GM19328 (cell line): ENCODE data around the gene SORT1.
"Not testable (repeated sequence)": the region's sequence is repeated elsewhere in the genome, so short reads cannot be mapped to it uniquely, and the experiment has no call there.

Experiments used
- ATAC-seq: cut with Tn5 transposase; IDR thresholded peaks from one replicate; pipeline ENCODE4 v1.9.1; 2021; ENCODE audit warnings: mild to moderate bottlenecking, moderate library complexity; ENCODE audit not compliant: unreplicated experiment

SORT1 gene

DNA sequence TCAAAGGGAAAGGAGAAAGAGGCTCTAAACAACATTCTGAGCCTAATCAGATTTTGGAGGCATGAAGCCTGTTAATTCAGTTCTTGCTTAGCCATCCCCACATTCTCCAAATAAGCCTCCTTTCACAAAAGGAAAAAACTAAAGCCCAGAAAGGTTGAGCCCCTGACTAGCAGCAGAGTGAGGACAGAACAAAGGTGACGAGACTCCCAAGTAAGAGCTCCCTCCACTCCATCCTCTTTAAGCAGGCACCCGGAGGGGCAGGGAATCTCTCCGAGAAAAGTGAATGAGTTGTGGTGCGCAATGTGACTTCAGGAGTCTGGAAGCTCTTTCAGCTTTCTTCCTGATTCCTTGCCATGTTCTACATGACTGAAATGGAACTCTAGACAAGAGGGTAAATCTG lies 47.5 kb downstream of the SORT1 start:
- no peak for ATAC-seq

DNA sequence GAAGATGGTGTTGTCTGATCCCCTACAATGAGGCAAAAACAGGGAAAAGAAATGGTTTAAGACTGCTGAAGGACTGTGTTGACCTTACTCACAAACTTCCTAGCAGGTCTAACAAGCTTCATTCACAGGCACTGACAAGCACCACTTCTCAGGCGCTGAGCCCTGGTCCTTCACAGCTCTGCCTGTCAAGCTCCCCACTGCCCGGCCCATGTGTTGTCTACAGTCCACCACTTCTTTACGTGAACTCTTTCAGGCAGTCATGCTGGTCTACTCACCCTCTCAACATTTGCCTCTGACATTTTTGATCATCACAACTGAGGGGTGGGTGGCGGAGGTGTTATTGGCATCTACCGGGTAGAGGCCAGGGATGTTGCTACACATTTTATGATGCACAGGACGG lies 50.2 kb downstream of the SORT1 start:
- no peak for ATAC-seq

DNA sequence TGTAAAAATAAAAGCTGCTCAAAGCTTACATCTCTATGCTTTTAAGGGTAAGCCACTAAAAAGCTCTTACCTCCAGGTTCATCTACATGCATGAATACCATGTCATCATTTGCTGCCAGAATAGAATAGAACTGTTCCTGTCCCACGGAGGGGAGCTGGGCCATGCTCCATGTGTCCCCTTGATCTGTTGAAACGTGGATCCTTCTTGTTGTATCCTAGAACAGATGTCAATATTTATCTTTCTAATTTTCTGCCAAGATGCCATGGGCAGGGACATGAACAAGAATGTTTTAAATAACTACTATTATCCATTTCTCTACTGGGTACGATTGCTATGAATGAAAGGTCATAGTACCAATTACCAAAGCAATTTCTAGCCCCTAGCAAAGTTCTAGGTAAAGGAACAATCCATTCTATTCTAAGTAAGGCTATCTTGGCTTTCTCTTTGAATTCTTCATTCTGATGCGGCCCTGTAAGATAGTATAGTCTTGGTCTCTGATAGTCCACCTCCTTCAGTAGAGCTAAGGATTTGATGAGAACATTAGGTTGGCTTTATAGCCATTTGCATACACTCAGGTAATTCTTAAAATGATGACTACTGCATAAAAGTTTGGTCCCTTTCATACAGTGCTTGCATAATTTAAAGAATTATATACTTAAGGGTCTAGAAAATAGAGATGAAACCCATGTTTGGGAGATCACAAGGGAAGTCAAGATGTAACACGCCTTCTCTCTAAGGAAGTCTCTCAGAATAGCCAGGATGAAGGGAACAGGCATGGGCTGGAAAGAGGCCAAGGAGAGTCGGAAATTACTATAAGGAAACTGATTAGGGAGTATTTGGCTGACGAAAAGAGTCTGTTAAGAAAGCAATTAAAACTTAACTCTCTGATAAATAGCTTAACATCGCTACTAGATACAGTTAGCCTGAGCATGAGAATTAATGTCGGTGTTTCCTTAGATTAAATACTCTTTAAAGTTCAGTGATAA lies 55.5 kb downstream of the SORT1 start:
- no peak for ATAC-seq

DNA sequence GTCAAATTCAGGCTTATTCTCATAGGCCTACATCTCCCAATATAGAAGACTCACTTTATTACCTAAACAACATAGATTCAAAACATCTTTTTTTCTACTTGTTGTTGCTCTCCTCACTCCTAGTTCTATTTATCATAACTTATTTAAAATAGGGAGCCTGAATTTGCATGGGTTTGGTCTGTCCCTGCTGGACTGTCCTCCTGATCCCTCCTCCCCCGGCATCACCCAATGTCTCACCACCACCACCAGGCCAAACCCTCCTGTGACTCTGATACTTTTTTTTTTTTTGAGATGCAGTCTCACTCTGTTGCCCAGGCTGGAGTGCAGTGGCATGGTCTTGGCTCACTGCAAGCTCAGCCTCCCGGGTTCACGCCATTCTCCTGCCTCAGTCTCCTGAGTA lies 59.1 kb downstream of the SORT1 start:
- ATAC-seq = no peak

DNA sequence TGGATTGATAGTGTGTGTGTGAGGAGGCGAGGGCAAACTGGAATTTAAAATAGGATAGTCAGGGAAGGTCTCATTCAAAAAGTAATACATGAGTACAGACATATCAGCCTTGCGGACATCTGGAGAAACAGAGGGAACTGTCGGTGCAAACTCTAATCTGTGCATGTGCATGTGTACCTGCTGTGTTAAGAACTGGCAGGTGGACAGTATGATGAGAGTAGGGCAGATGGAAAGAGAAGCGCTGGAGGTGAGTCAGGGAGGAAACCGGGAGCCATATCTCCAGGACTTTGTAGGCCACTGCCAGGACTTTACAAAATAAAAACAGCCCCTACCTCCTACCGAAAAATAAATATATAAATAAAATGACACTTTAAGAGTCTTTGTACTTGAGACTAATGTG lies 59.6 kb downstream of the SORT1 start:
- ATAC-seq = no peak

DNA sequence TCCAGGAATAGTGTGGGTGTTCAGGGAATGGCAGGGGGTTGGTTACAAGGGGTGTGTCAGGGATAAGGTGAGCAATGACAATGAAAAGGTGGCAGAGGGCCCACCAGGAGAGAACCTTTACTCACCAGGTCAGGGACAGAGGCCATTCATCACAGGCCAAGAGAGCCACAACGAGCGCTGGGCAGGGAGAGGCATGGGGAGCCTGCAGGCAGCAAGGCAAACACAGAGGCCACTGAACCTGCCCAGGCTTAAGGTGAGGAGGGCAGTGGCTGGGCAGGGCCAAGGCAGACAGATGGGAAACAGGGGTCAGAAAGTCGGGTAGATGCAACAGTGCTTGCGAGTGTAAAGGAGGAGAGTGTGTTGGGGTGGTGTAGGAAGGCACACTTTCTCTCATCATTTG lies 62.6 kb downstream of the SORT1 start:
- ATAC-seq = no peak

DNA sequence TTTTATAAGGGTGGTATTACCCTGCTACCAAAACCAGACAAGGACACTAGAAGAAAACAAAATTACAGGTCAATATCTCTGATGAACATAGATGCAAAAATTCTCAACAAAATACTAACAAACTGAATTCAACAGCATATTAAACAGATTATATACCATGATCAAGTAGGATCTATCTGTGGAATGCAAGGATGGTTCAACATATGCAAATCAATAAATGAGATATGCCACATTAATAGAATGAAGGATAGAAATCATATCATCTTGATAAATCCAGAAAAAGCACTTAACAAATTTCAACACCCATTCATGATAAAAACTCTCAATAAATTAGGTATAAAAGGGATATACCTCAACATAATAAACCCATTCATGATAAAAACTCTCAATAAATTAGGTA lies 66.6 kb downstream of the SORT1 start:
- ATAC-seq = no peak

DNA sequence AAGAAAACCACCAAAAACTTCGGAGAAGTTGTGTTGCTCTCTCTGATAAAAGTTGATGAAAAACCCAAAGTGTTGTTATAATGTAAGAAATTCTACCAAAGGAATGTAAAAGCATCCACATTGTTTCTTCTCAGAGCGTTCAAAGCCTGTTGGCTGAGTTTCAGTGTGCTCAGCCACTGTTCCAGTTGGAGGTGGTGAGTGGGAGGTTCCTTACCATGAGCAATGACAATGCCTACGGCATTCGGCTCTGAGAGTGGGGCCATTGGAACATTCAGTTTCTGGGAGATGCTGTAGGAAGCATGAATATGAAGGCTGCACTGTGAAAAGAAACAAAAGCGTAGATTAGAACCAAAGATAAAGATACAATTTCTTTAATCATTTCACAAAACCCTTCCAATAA lies 70.4 kb downstream of the SORT1 start:
- no peak for ATAC-seq

DNA sequence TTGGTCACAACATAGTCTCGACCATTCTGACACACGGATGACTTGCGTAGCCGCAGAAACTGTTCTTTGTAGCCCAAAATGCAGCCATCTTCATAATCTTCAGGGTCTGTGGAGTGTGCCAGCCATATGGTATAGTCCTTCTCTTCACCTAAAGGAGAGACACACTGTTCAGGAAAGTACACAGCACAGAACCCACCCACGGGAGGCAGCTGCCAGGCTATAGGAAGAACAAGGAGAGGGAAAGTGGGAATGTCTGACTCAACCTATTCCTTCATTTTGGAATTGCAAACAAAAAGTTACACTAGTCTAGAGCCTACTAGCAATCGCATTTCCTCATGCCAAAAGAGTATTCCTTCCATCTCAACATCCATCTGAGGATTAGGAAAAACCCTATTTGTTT lies 74.7 kb downstream of the SORT1 start:
- no peak for ATAC-seq

DNA sequence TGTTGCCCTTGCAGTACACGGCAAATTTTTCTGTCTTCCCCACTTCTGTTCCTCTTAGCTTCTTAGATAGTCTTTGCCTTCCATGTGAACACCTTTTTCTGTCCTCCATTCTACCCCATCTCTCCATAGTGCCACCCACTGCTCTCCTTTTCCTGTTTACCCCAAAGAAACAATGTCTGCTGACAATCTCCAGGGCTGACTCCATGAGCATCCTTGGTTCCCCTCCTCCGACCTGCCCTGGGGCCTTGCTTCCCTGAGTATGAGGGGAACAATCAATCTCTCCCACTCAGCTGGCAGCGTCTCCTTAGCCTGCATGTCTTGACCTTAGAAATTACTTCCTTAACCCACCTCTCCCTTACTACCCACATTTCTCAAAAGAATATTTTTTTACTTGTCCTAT lies 78.6 kb downstream of the SORT1 start:
- ATAC-seq = no peak

DNA sequence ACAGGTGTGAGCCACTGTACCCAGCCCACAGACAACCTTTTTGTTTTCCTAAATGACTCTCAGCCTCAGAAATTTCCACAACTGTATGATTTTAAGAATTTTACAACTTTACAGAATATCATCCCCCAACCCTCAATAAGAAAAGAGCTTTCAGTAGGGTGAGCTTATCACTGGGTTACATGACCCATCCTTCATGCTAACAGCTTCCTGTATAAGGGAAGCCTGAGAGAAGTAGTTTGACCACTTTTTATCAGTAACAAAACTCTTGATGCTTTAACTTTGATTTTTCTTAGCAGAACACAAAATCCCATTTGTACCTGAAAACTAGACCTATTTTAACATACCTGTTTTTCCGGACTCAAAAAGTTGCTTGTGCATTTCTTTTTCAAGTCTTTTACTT lies 81.2 kb downstream of the SORT1 start:
- no peak for ATAC-seq

DNA sequence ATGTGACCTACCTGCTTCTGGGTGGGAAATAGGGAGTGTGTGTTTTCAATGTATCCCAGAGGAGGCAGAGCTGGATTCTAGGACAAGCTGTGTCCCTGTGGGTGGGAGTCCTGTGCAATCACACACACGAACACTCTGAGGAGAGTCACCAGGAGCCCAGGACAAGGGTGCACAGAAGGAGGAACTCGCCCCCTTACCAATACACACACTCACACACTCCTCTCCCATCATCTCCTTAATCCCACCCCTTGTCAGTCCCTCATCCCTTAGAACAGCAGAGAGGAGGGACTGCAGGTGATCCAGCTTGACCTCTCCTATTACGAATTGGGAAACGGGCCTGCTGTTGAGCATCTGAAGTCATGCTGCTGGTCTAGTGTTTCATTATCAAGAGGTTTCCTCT lies 82.4 kb downstream of the SORT1 start:
- no peak for ATAC-seq

DNA sequence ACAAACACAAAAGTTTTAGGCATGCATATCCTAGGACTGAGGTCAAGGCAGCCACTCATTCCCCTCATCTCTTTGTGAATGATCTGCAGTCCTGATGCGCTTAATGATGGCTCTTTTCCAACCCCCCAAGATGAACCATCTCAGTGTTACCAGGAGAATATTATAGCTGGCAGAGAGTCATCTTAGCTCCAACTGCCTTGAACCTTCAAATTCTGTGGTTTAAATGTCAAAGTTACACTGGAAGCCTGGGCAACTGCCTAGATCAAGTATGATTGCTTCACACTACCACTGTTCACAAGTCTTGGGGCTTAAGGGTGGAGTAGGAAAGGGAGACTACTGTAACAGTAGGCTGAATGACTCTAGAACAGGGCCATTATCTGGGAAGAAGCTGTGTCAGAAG lies 82.9 kb downstream of the SORT1 start:
- ATAC-seq = no peak

DNA sequence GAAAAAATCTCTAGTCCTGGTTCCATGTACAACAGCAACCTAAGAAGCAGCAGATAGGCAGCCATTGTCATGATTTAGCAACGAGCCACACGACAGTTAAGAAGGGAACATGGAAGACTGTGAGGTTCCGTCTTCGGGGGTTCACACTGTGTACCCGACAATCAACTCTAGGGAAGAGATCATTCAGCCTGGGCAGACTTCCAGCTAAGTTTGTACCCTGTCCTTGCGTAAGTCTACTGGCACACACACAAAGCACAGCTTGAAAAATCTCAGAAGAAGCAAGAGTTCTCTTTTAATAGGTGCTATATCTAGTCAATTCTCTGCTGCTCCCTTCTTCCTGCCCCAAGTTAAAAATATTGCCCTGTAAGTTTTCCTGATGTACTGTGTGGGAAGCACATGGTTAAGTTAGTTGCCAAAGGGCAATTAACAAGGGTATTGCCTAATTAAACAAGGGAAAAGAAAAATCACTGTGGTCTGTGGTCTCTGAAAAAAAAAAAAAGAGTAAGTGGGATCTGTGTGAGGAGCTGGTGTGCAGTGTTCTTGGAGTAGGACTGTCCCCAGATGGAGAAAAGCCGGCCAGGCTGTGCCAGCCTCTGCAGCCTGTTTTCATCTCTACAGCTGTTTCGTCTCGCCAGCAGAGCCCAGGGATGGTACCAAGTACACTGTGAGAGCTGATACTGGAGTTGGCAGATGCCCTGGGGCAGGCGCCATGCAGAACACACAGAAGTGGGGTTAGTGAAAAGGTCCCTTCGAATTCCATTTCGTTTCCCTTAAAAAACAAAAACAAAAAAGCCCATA lies 84.5 kb downstream of the SORT1 start:
- ATAC-seq = no peak

DNA sequence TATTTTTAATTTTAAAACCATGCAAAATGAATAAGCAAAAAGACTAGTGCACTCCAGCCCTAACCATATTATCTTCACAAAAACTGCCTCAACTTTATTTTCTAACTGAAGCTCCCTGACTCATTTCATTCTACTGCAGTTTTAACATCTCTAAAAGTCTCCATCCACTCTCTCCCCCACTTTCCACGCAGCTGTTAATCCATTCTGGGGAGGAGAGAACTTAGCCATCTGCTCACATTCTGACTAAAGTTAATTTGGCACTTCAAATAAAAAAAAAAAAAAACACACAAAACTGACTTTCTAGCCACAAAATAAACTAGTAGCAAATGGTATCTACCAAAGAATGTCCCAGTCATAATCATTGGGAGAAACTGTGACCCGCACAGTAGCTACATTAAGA lies 85.5 kb downstream of the SORT1 start:
- ATAC-seq = no peak

DNA sequence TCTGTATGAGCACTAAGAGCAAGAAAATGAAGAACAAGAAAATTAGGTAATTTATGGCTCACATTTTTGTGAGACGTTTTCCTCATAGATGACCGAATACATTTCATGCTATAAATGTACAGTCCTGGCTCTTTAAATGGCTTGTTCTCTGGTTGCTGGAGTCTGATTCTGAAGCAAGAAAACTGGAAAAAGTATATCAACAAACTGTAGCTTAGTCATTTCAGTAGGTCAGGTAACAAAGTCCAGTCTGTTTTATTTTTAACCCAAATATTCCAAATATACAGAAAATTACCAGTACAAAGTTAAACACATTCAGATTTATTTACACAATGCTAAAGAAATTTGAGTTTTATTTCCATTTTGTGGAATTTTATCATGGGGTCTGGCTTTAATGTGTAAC lies 88.4 kb downstream of the SORT1 start:
- ATAC-seq = no peak

DNA sequence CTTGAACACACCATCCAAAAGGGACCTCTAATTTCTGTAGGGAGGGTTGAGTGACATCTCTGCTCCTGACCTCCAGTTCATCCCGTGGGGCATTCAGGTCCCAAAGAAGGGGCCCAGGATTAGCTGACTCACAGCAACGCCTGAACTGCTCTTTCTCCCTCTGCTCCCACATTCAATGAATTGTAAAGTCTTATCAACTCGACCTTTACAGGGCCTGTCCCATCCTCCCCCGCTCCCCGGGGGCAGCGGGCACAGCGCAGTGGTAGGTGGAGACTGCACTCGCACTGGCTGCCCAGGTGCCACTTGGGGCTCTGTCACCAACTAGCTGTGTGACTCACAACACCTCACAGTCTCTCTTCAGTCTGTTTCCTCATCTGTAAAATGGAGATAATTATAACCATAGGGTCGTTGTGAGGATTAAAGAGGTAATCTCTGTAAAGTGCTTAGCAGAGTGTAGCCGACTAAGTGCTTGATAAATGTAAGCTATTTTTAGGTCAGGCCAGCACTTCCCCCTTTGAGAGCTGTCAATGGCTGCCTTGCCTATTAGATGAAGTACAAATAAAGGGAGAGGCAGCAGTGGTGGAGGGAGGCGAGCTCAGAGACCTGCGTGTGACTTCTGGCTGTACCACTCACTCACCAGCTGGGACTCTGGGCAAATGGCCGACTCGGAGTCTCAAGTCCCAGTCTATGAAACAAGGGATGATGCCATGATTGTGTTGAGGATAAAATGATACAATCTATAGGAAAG lies 90.3 kb downstream of the SORT1 start:
- no peak for ATAC-seq

DNA sequence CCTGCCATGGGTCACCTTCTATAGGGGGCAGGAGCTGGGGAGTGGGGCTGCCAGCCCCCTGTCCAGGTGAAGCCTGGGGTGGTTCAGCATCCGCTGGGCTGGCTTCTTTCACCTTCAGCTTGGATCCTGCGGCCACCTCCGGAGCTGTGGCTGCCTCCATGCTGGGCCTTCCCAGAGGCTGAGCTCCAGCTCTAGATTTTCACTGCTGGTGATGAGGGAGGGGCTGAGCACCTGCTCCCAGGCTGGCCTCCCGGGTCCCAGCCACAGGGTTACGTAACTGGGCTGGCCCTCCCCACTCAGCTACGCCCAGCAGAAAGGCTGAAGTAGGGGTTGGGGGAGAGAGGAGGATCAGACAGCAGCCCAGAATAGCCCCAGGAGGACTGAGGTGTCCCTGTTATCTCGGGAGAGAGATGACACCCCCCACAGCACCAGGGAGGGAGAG lies 90.9 kb downstream of the SORT1 start, which contains the start of gene MYBPHL:
Gene MYBPHL (minus strand): TSS at position 180 of the 442 bp plus-strand sequence. CDS start 20 bp downstream, at position 160.
- ATAC-seq = no peak

DNA sequence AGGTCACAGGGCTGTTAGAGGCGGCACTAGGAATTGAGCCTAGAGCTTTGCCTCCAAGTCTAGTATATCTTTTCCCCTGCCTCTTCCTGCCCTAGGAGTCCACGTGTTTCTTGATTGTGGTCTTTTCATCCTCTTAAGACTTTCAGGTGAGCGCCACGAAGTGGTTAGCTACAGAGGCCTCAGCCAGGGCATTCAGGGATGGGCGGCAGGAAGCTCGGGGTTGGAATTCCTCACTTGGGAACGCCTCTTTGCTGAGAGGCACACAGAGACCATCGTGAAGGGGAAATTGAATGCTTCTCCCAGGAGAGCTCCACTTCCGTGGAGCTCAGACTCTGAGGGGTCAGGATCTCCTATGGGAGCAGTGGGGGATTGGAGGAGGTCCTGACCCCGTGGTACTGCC lies 91.7 kb downstream of the SORT1 start:
- ATAC-seq = not testable (repeated sequence)

DNA sequence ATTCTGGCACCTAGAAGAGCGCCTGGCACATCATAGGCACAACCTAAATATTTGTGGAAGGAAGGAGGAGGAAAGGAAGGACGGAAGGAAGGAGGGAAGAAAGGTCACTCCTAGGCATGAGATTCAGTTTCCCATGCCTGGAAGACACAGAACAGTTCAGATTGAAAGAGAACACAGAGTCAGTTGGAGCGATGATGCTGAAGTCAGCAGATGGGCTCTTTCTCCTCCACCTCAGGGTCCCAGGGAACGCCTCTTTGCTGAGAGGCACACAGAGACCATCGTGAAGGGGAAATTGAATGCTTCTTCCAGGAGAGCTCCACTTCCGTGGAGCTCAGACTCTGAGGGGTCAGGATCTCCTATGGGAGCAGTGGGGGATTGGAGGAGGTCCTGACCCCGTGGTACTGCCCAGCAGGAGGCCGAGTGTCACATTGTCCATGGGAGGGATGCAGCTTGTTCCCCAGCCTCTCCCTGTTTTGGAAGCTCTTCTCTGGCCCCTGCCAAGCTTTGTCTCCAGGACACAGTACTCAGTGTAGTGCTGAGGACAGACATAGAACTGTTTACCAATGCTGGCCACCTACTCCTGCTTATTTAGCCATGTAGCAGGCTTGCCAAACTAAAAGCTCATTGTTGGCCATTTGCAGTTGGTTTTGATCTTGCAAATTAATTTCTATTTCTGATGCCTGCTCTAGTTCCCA lies 93.3 kb downstream of the SORT1 start:
- no peak for ATAC-seq

DNA sequence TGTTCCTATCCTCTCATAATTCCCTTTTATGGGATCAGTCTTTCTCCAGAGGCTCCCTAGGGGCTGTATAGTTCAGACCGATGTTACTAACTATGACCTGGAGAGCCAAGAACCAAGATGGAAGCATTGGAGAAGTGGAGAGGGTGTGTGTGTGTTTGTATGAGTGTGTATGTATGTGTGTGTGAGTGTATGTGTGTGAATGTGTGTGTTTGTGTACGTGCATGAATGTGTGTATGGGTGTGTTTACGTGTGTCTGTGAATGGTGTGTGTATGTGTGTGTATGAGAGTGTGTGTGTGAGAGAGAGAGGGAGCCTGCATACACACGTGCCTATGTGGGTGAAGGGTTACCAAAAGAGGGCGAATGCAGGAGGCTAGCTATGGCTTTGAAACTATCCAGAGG lies 95.8 kb downstream of the SORT1 start:
- no peak for ATAC-seq
